ENCODE measurements around the gene ATXN1.

Gene ATXN1

GRCh38 chr6:16673011-16673797 lies 88.1 kb downstream of the ATXN1 start:
- ATAC-seq: no peak
- TF ChIP-seq ZNF8 (CRISPR knock-in tag; IDR thresholded peaks at IDR 0.05): no peak
- no peak for TF ChIP-seq ZFP30 (CRISPR knock-in tag; IDR thresholded peaks at IDR 0.05)
- TF ChIP-seq TCF4 (CRISPR knock-in tag; IDR thresholded peaks at IDR 0.05; ENCODE audit: borderline replicate concordance): no peak
- TF ChIP-seq OSR1 (CRISPR knock-in tag; IDR thresholded peaks at IDR 0.05): no peak
- no peak for TF ChIP-seq ZNF565 (CRISPR knock-in tag; conservative IDR thresholded peaks at IDR 0.05; ENCODE audit: low read depth)
- TF ChIP-seq TOX (CRISPR knock-in tag; IDR thresholded peaks at IDR 0.05; ENCODE audit: borderline replicate concordance): no peak
- TF ChIP-seq ESRRG (CRISPR knock-in tag; IDR thresholded peaks at IDR 0.05): no peak
- no peak for TF ChIP-seq TSHZ2 (CRISPR knock-in tag; IDR thresholded peaks at IDR 0.05)
- TF ChIP-seq BACH2 (CRISPR knock-in tag; IDR thresholded peaks at IDR 0.05; ENCODE audit: borderline replicate concordance): no peak
- no peak for TF ChIP-seq ZNF70 (CRISPR knock-in tag; IDR thresholded peaks at IDR 0.05)
- no peak for TF ChIP-seq RARB (CRISPR knock-in tag; IDR thresholded peaks at IDR 0.05)
- TF ChIP-seq ISL1 (CRISPR knock-in tag; IDR thresholded peaks at IDR 0.05): no peak
- TF ChIP-seq CREB5 (CRISPR knock-in tag; IDR thresholded peaks at IDR 0.05; ENCODE audit: low read depth): no peak
- no peak for TF ChIP-seq PPARA (CRISPR knock-in tag; IDR thresholded peaks at IDR 0.05; ENCODE audit: borderline replicate concordance)
- no peak for TF ChIP-seq SNAI2 (CRISPR knock-in tag; IDR thresholded peaks at IDR 0.05)

- no peak for ATAC-seq
- TF ChIP-seq TSHZ2 (CRISPR knock-in tag; IDR thresholded peaks at IDR 0.05): no peak
- TF ChIP-seq TCF4 (CRISPR knock-in tag; IDR thresholded peaks at IDR 0.05; ENCODE audit: borderline replicate concordance): no peak
- TF ChIP-seq ZFP30 (CRISPR knock-in tag; IDR thresholded peaks at IDR 0.05): no peak
- no peak for TF ChIP-seq PATZ1 (CRISPR knock-in tag; IDR thresholded peaks at IDR 0.05; ENCODE audit: borderline replicate concordance)
- TF ChIP-seq ESRRG (CRISPR knock-in tag; IDR thresholded peaks at IDR 0.05): no peak
- TF ChIP-seq BACH2 (CRISPR knock-in tag; IDR thresholded peaks at IDR 0.05; ENCODE audit: borderline replicate concordance): no peak
- TF ChIP-seq OSR1 (CRISPR knock-in tag; IDR thresholded peaks at IDR 0.05): no peak
- TF ChIP-seq CSRNP3 (CRISPR knock-in tag; IDR thresholded peaks at IDR 0.05): no peak
- TF ChIP-seq CREB5 (CRISPR knock-in tag; IDR thresholded peaks at IDR 0.05; ENCODE audit: low read depth): no peak
- no peak for TF ChIP-seq RARB (CRISPR knock-in tag; IDR thresholded peaks at IDR 0.05)
- no peak for TF ChIP-seq CSDC2 (CRISPR knock-in tag; IDR thresholded peaks at IDR 0.05)
- TF ChIP-seq ARNTL (CRISPR knock-in tag; IDR thresholded peaks at IDR 0.05; ENCODE audit: borderline replicate concordance, low read depth): no peak
- TF ChIP-seq POU6F1 (CRISPR knock-in tag; IDR thresholded peaks at IDR 0.05; ENCODE audit: borderline replicate concordance, low read depth): no peak
- TF ChIP-seq ZNF8 (CRISPR knock-in tag; IDR thresholded peaks at IDR 0.05): no peak
- TF ChIP-seq ZC3H10 (CRISPR knock-in tag; IDR thresholded peaks at IDR 0.05): no peak
- TF ChIP-seq ZFP3 (CRISPR knock-in tag; IDR thresholded peaks at IDR 0.05): no peak
- TF ChIP-seq GLIS3 (CRISPR knock-in tag; IDR thresholded peaks at IDR 0.05): no peak
Observed at GRCh38 chr6:16671302-16672289, 89.7 kb downstream of the ATXN1 start.
